ENCODE data around the gene ELAVL2.
A peak's percentile ranks its signal among the peaks of the same experiment; 100 is the strongest.

The ELAVL2 gene

DNA sequence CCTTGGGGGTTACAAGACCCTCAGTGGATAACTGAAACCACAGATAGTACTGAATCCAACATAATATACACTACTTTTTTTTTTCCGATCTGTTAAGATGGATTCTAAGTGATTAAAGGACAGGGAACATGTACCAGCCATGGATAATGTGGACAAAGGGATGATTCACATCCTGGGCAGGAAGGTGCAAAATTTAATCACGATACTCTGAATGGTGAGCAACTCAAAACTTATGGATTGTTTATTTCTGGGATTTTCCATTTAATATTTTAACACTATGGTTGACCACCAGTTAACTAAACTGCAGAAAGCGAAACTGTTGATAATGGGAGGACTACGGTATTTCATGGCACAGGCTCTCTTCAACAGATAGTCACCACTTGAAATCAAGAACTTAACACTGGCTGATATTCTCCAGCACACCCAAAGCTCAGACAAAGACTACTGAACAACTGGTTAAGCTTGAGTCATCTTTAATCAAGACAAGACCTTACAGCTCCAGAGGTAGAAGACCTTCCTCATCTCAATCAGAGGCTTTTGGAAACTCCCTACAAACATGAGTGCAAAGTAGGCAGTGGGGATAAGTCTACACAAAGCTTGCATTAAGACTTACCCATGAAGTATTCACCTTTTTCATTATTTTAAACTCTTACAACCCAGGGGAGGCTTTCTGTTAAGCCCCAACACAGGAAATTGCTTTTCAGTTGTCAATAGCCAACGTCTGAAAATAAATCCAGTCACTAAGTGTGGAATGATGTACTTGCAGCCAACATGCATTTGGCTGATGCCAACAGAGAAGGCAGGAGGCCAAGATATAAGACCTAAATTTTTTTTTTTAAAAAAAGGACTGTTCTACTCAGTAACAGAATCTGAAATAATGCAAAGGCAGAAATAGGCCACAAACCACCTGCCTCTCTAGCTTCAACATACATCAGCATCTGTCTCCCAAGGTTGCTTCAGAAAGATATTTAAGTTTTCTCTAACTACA, 78.7 kb downstream of the ELAVL2 start:
- Histone ChIP-seq H3K27me3 (ENCODE audit: control insufficient read depth, insufficient read depth, low read length) (no peaks in the 10 kb centered on the region), H3K27ac (ENCODE audit: low read length) (no peak overlapping the region), H3K9me3 (ENCODE audit: control insufficient read depth, insufficient read depth, low read length) (no peaks in the 10 kb centered on the region), H3K4me3 (ENCODE audit: low read length) (no peak overlapping the region), H3K36me3 (ENCODE audit: control insufficient read depth, insufficient read depth, low read length) (no peaks in the 10 kb centered on the region), H3K4me1 (ENCODE audit: control insufficient read depth, insufficient read depth, low read length) (peaks cover 1% of the 10 kb centered on the region; the same call in 1 of the 2 replicates)
- no CpG with 5 or more reads among the region's 5 CpGs for WGBS (ENCODE audit: insufficient coverage, insufficient read length)
- DNase-seq (ENCODE audit: low read depth, low spot score) = no peak

- no peak for DNase-seq (ENCODE audit: low read depth, low spot score)
- Histone ChIP-seq H3K27ac (ENCODE audit: low read length) (no peak overlapping the region), H3K4me1 (ENCODE audit: control insufficient read depth, insufficient read depth, low read length) (peaks cover 4% of the 10 kb centered on the region; the same call in 1 of the 2 replicates), H3K9me3 (ENCODE audit: control insufficient read depth, insufficient read depth, low read length) (no peaks in the 10 kb centered on the region), H3K27me3 (ENCODE audit: control insufficient read depth, insufficient read depth, low read length) (no peaks in the 10 kb centered on the region), H3K36me3 (ENCODE audit: control insufficient read depth, insufficient read depth, low read length) (no peaks in the 10 kb centered on the region), H3K4me3 (ENCODE audit: low read length) (no peak overlapping the region)
- WGBS (ENCODE audit: insufficient coverage, insufficient read length) = no CpG with 5 or more reads among the region's 2 CpGs
These were observed 79.7 kb downstream of the ELAVL2 start for GRCh38 chr9:23746317-23746716.

GRCh38 chr9:23743036-23743435, 83.0 kb downstream of the ELAVL2 start:
- Histone ChIP-seq H3K9me3 (ENCODE audit: control insufficient read depth, insufficient read depth, low read length) (no peaks in the 10 kb centered on the region), H3K4me3 (ENCODE audit: low read length) (no peak overlapping the region), H3K4me1 (ENCODE audit: control insufficient read depth, insufficient read depth, low read length) (peaks cover 12% of the 10 kb centered on the region), H3K27ac (ENCODE audit: low read length) (no peak overlapping the region), H3K36me3 (ENCODE audit: control insufficient read depth, insufficient read depth, low read length) (no peaks in the 10 kb centered on the region), H3K27me3 (ENCODE audit: control insufficient read depth, insufficient read depth, low read length) (no peaks in the 10 kb centered on the region)
- WGBS (ENCODE audit: insufficient coverage, insufficient read length) = no CpG with 5 or more reads among the region's 3 CpGs
- DNase-seq (ENCODE audit: low read depth, low spot score) = no peak

DNA sequence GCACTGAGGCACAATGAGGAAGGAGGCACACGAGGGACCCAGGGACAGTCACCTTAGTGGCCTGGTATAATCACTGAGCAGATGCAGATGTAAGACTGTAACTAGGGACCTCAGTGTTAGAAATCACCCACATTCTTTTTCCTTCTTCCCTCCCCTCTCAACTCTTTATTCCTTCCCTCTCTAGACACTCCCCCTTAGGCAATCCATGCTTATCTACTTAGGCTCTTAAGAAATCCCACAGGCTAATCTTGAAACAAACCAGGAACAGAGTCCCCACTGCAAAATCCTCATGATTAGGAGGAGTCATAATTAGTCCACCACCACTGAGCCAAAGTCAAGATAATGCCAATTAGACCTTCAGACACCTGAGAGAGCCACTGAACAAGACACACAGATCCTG, 84.7 kb downstream of the ELAVL2 start:
- WGBS (ENCODE audit: insufficient coverage, insufficient read length) = no CpG with 5 or more reads among the region's 1 CpG
- H3K9me3 ChIP-seq (ENCODE audit: control insufficient read depth, insufficient read depth, low read length) = no peaks in the 10 kb centered on the region
- H3K4me1 ChIP-seq (ENCODE audit: control insufficient read depth, insufficient read depth, low read length) = peaks cover 17% of the 10 kb centered on the region
- DNase-seq (ENCODE audit: low read depth, low spot score) = no peak
- H3K4me3 ChIP-seq (ENCODE audit: low read length) = no peak overlapping the region
- H3K36me3 ChIP-seq (ENCODE audit: control insufficient read depth, insufficient read depth, low read length) = no peaks in the 10 kb centered on the region
- H3K27ac ChIP-seq (ENCODE audit: low read length) = peak overlapping the region; percentile 86
- no peaks in the 10 kb centered on the region for H3K27me3 ChIP-seq (ENCODE audit: control insufficient read depth, insufficient read depth, low read length)

- no peaks in the 10 kb centered on the region for H3K36me3 ChIP-seq (ENCODE audit: control insufficient read depth, insufficient read depth, low read length)
- no peak for DNase-seq (ENCODE audit: low read depth, low spot score)
- no peak overlapping the region for H3K4me3 ChIP-seq (ENCODE audit: low read length)
- WGBS (ENCODE audit: insufficient coverage, insufficient read length) = no CpG with 5 or more reads among the region's 2 CpGs
- no peaks in the 10 kb centered on the region for H3K27me3 ChIP-seq (ENCODE audit: control insufficient read depth, insufficient read depth, low read length)
- H3K4me1 ChIP-seq (ENCODE audit: control insufficient read depth, insufficient read depth, low read length) = peaks cover 18% of the 10 kb centered on the region
- peak overlapping the region; percentile 86 for H3K27ac ChIP-seq (ENCODE audit: low read length)
- H3K9me3 ChIP-seq (ENCODE audit: control insufficient read depth, insufficient read depth, low read length) = no peaks in the 10 kb centered on the region
These were observed 85.5 kb downstream of the ELAVL2 start for GRCh38 chr9:23740531-23740930.

GRCh38 chr9:23739753-23740152, 86.3 kb downstream of the ELAVL2 start:
- Histone ChIP-seq H3K4me3 (ENCODE audit: low read length) (no peak overlapping the region), H3K27me3 (ENCODE audit: control insufficient read depth, insufficient read depth, low read length) (no peaks in the 10 kb centered on the region), H3K27ac (ENCODE audit: low read length) (no peak overlapping the region), H3K4me1 (ENCODE audit: control insufficient read depth, insufficient read depth, low read length) (peaks cover 18% of the 10 kb centered on the region), H3K9me3 (ENCODE audit: control insufficient read depth, insufficient read depth, low read length) (no peaks in the 10 kb centered on the region), H3K36me3 (ENCODE audit: control insufficient read depth, insufficient read depth, low read length) (no peaks in the 10 kb centered on the region)
- no peak for DNase-seq (ENCODE audit: low read depth, low spot score)
- no CpG with 5 or more reads among the region's 3 CpGs for WGBS (ENCODE audit: insufficient coverage, insufficient read length)

DNA sequence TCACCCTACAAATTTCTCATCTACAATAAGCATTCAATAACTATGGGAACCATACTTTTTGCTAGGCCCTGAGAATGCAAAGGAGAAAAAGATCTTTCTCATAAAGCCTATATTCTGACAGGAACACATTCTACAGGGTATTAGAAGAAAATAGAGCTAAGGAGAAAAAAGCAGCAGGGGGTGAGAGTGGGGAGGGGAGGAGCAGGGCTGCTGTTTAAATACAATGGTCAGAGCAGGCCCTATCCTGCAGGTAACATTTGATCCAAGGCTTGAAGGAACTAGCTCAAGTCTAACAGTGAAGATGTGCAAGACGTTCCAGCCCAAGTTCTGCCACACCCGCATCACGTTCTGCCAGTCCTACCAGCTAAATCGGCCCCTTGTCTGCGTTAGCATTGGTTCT, 89.7 kb downstream of the ELAVL2 start:
- no CpG with 5 or more reads among the region's 5 CpGs for WGBS (ENCODE audit: insufficient coverage, insufficient read length)
- Histone ChIP-seq H3K27ac (ENCODE audit: low read length) (no peak overlapping the region), H3K9me3 (ENCODE audit: control insufficient read depth, insufficient read depth, low read length) (no peaks in the 10 kb centered on the region), H3K36me3 (ENCODE audit: control insufficient read depth, insufficient read depth, low read length) (no peaks in the 10 kb centered on the region), H3K27me3 (ENCODE audit: control insufficient read depth, insufficient read depth, low read length) (no peaks in the 10 kb centered on the region), H3K4me3 (ENCODE audit: low read length) (no peak overlapping the region), H3K4me1 (ENCODE audit: control insufficient read depth, insufficient read depth, low read length) (peaks cover 14% of the 10 kb centered on the region)
- no peak for DNase-seq (ENCODE audit: low read depth, low spot score)

- no CpG with 5 or more reads among the region's 2 CpGs for WGBS (ENCODE audit: insufficient coverage, insufficient read length)
- H3K4me3 ChIP-seq (ENCODE audit: low read length) = no peak overlapping the region
- DNase-seq (ENCODE audit: low read depth, low spot score) = no peak
- H3K36me3 ChIP-seq (ENCODE audit: control insufficient read depth, insufficient read depth, low read length) = no peaks in the 10 kb centered on the region
- no peaks in the 10 kb centered on the region for H3K9me3 ChIP-seq (ENCODE audit: control insufficient read depth, insufficient read depth, low read length)
- H3K27me3 ChIP-seq (ENCODE audit: control insufficient read depth, insufficient read depth, low read length) = no peaks in the 10 kb centered on the region
- H3K27ac ChIP-seq (ENCODE audit: low read length) = no peak overlapping the region
- H3K4me1 ChIP-seq (ENCODE audit: control insufficient read depth, insufficient read depth, low read length) = peaks cover 8% of the 10 kb centered on the region; the same call in 1 of the 2 replicates
These were observed 92.5 kb downstream of the ELAVL2 start for GRCh38 chr9:23733495-23734078.

DNA sequence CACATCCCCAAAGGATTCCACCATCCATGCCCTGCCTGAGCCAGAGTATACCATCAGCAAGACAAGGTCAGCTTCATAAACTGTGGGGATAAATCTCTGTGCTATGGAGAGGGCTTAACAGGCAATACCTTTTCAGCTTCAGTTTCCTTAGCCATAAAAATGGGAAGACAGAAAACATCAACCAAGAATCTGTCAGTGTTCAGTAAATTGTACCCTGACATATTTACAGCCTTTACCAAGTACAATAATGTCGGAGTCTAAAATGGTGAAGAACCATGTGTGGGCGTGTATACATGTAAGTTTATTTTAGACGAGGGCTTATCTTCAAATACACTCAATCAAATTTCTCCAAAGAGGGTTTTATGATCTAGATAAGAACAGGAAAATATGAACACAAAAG, 94.7 kb downstream of the ELAVL2 start:
- WGBS (ENCODE audit: insufficient coverage, insufficient read length) = no CpG with 5 or more reads among the region's 3 CpGs
- no peak for DNase-seq (ENCODE audit: low read depth, low spot score)
- Histone ChIP-seq H3K27ac (ENCODE audit: low read length) (no peak overlapping the region), H3K4me1 (ENCODE audit: control insufficient read depth, insufficient read depth, low read length) (peaks cover 2% of the 10 kb centered on the region; the same call in 1 of the 2 replicates), H3K27me3 (ENCODE audit: control insufficient read depth, insufficient read depth, low read length) (no peaks in the 10 kb centered on the region), H3K4me3 (ENCODE audit: low read length) (no peak overlapping the region), H3K9me3 (ENCODE audit: control insufficient read depth, insufficient read depth, low read length) (no peaks in the 10 kb centered on the region), H3K36me3 (ENCODE audit: control insufficient read depth, insufficient read depth, low read length) (no peaks in the 10 kb centered on the region)

- peaks cover 1% of the 10 kb centered on the region; the same call in 1 of the 2 replicates for H3K4me1 ChIP-seq (ENCODE audit: control insufficient read depth, insufficient read depth, low read length)
- no peaks in the 10 kb centered on the region for H3K36me3 ChIP-seq (ENCODE audit: control insufficient read depth, insufficient read depth, low read length)
- H3K27me3 ChIP-seq (ENCODE audit: control insufficient read depth, insufficient read depth, low read length) = no peaks in the 10 kb centered on the region
- no peak overlapping the region for H3K4me3 ChIP-seq (ENCODE audit: low read length)
- no CpG with 5 or more reads among the region's 2 CpGs for WGBS (ENCODE audit: insufficient coverage, insufficient read length)
- no peak for DNase-seq (ENCODE audit: low read depth, low spot score)
- no peaks in the 10 kb centered on the region for H3K9me3 ChIP-seq (ENCODE audit: control insufficient read depth, insufficient read depth, low read length)
- no peak overlapping the region for H3K27ac ChIP-seq (ENCODE audit: low read length)
These were observed 95.7 kb downstream of the ELAVL2 start for GRCh38 chr9:23730364-23730763.

Measured in iPS DF 6.9 (cell line).